Prostate gland (tissue), 2 donors: ENCODE results near the gene BBOX1. TPM values are rescaled to one million over a fixed set of nuclear protein-coding genes. Genes with fewer than 3 reads are reported as not detected.

ENCODE experiments used
- DNase-seq: peaks from one replicate; pipeline ENCODE4 v3.0.0-alpha.2; 2019; ENCODE audit warnings: low spot score
- H3K27ac ChIP-seq, 2 donors: fragments of 200-600 bp; sonication (generic); 2 replicates each; pipeline ENCODE4 v1.5.1; 2017 to 2019
- H3K27me3 ChIP-seq: fragments of 200-600 bp; sonication (generic); replicated peaks from 2 replicates; pipeline ENCODE4 v1.5.1; 2019; ENCODE audit not compliant: insufficient read depth
- H3K36me3 ChIP-seq, 2 donors: fragments of 200-600 bp; sonication (generic); 1 replicate in 1 of 2; 2 replicates in 1 of 2; pipeline versions ENCODE4 v1.5.1 to v1.8.1; 2017 to 2019
- H3K4me1 ChIP-seq: fragments of 200-600 bp; sonication (generic); replicated peaks from 2 replicates; pipeline ENCODE4 v1.5.1; 2019
- H3K4me3 ChIP-seq, 2 donors: fragments of 200-600 bp; sonication (generic); 2 replicates each; pipeline ENCODE4 v1.5.1; 2017 to 2019
- H3K9me3 ChIP-seq: fragments of 200-600 bp; sonication (generic); 2 replicates; pipeline ENCODE4 v1.5.1; 2017
- CTCF ChIP-seq, 4 experiments: fragments of 200-600 bp in 2 of 4; fragments of 450-650 bp in 2 of 4; sonication (generic) in 2 of 4; IDR thresholded peaks; 1 replicate in 3 of 4; 2 replicates in 1 of 4; pipeline ENCODE4 v1.5.1; 2016 to 2019; ENCODE audit warnings: antibody characterized with exemption in 4 of 4, mild to moderate bottlenecking in 2 of 4, moderate library complexity in 2 of 4
- POLR2A ChIP-seq: fragments of 450-650 bp; IDR thresholded peaks from one replicate; pipeline ENCODE4 v1.6.1; 2016; ENCODE audit warnings: antibody characterized with exemption, mild to moderate bottlenecking
- POLR2AphosphoS5 ChIP-seq: sonication (generic); formaldehyde crosslinking; IDR thresholded peaks from one replicate; pipeline ENCODE4 v1.6.1; 2017; ENCODE audit warnings: antibody characterized with exemption
- WGBS: methylation state at CpG from one replicate; pipeline ENCODE4 v1.1.5; 2018; 5-methylcytosine and 5-hydroxymethylcytosine counted together
- intact Hi-C: fragments of 100-400 bp; cut with DNase I; formaldehyde crosslinking; loops from one replicate; pipeline ENCODE4 v1.14.2; 2022
- total RNA-seq, 2 donors: library from RNA; depleted of rRNA; stranded (reverse); fragments of >200 nt; gene quantifications; one replicate each; pipeline ENCODE4 v1.1.0, GENCODE V29; 2016

The BBOX1 gene
- total RNA-seq, 2 donors from 2014 or later: 1.0 TPM; not detected in 1

- 86% methylated on average over 2 of the region's 2 CpGs for WGBS
- intact Hi-C loops: loop anchor here (10.0 kb wide), 1 partner anchor 238 kb away; no protein-coding TSS in a partner anchor
- no peak for DNase-seq
- no peaks in the 10 kb centered on the region for H3K4me1 ChIP-seq
- no peaks in the 10 kb centered on the region for H3K36me3 ChIP-seq
- no peaks in the 10 kb centered on the region for H3K9me3 ChIP-seq
- H3K4me3 ChIP-seq: no peak overlapping the region
- no peak overlapping the region for H3K27ac ChIP-seq
- H3K27me3 ChIP-seq: no peaks in the 10 kb centered on the region
- TF ChIP-seq POLR2A (no peak), POLR2AphosphoS5 (no peak), CTCF (IDR thresholded peaks at IDR 0.05) (no peak)
These were observed 42.6 kb downstream of the BBOX1 start for GRCh38 chr11:27083241-27083640.

GRCh38 chr11:27083782-27084181, 43.2 kb downstream of the BBOX1 start:
- TF ChIP-seq POLR2A (no peak), CTCF (IDR thresholded peaks at IDR 0.05) (no peak), POLR2AphosphoS5 (no peak)
- intact Hi-C loops: loop anchor here (10.0 kb wide), 1 partner anchor 239 kb away; no protein-coding TSS in a partner anchor
- no peaks in the 10 kb centered on the region for H3K4me1 ChIP-seq
- DNase-seq: no peak
- H3K27ac ChIP-seq: no peak overlapping the region
- H3K9me3 ChIP-seq: no peaks in the 10 kb centered on the region
- H3K27me3 ChIP-seq: no peaks in the 10 kb centered on the region
- H3K36me3 ChIP-seq: no peaks in the 10 kb centered on the region
- no peak overlapping the region for H3K4me3 ChIP-seq

DNA sequence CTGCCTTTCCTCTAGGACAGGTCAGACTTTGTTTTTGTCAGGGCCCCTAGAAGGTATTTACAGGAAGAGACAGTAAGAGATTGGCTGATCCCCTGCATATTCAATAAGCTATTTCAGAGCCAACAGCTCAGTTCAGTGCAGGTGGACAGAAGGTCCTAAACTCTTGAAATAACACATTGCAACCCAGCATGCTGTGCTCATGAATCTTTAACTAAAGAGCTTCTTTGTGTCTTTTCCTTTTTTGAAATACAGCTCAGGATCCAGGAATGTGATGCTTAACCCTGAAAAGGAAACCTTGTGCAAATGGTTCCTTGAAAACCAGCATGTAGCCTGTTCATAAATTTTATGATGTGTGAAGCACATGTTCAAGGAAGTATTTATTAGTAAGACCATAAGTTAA, 43.9 kb downstream of the BBOX1 start:
- Histone ChIP-seq H3K4me1 (no peaks in the 10 kb centered on the region), H3K27me3 (no peaks in the 10 kb centered on the region), H3K27ac (no peak overlapping the region), H3K9me3 (no peaks in the 10 kb centered on the region), H3K36me3 (no peaks in the 10 kb centered on the region), H3K4me3 (no peak overlapping the region)
- no peak for DNase-seq
- intact Hi-C loops: loop anchor here (10.0 kb wide), 1 partner anchor 240 kb away; no protein-coding TSS in a partner anchor
- no peak for TF ChIP-seq CTCF (IDR thresholded peaks at IDR 0.05)
- TF ChIP-seq POLR2AphosphoS5: no peak
- no peak for TF ChIP-seq POLR2A

GRCh38 chr11:27085111-27085510, 44.5 kb downstream of the BBOX1 start:
- Histone ChIP-seq H3K4me1 (no peaks in the 10 kb centered on the region), H3K36me3 (no peaks in the 10 kb centered on the region), H3K27ac (no peak overlapping the region), H3K9me3 (no peaks in the 10 kb centered on the region), H3K4me3 (no peak overlapping the region), H3K27me3 (no peaks in the 10 kb centered on the region)
- intact Hi-C loops: loop anchor here (10.0 kb wide), 1 partner anchor 240 kb away; no protein-coding TSS in a partner anchor
- TF ChIP-seq POLR2A (no peak), POLR2AphosphoS5 (no peak), CTCF (IDR thresholded peaks at IDR 0.05) (no peak)
- 58% methylated on average over 1 of the region's 1 CpG for WGBS
- DNase-seq: no peak

DNA sequence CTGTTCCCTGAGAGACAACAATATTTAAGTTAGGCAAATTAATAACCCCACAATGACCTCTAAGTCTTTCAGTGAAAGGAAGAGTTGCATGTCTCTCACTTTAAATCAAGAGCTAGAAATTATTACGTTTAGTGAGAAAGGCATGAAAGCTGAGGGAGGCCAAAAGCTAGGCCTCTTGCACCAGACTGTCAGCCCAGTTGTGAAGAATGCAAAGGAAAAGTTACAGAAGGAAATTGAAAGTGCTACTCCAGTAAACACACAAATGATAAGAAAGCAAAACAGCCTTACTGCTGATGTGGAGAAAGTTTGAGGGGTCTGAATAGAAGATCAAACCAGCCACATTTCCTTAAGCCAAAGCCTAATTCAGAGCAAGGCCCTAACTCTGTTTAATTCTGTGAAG, 45.0 kb downstream of the BBOX1 start:
- TF ChIP-seq POLR2AphosphoS5 (no peak), CTCF (IDR thresholded peaks at IDR 0.05) (no peak), POLR2A (no peak)
- 14% methylated on average over 1 of the region's 1 CpG for WGBS
- no peaks in the 10 kb centered on the region for H3K27me3 ChIP-seq
- intact Hi-C loops: loop anchor here (10.0 kb wide), 1 partner anchor 241 kb away; no protein-coding TSS in a partner anchor
- H3K4me3 ChIP-seq: no peak overlapping the region
- no peaks in the 10 kb centered on the region for H3K4me1 ChIP-seq
- peak overlapping the region in 1 of 2 donors; percentile 10 for H3K27ac ChIP-seq
- DNase-seq: no peak
- H3K36me3 ChIP-seq: no peaks in the 10 kb centered on the region
- no peaks in the 10 kb centered on the region for H3K9me3 ChIP-seq
